ENCODE data around the gene UBL7. TPM values are rescaled to one million over a fixed set of nuclear protein-coding genes. Genes with fewer than 3 reads are reported as not detected.

The UBL7 gene
- total RNA-seq, 1 experiment from 2014 or later: 47.5 TPM

DNA sequence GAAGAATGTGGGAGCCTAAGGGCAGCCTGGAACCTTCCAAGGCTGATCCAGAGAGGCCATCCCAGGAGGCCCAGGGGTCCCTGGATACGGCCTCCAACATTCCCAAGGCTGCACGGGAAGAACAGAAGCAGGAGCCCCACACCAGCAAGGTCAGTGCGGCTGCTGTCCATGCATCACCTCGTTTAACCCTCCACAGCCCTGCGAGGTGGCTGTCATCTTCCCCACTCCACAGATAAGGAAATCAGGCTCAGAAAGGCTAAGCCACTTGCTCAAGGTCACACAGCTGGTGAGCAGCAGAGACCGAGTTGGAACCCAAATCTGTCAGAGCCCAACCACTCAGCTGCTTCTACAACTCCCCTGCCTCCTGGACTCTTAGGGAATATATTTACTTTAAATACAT is 48.8 kb downstream of the UBL7 start:
- Histone ChIP-seq H3K56ac (ENCODE audit: insufficient read length, low read depth, low read length) (no peak overlapping the region), H2BK15ac (ENCODE audit: low read depth, low read length) (no peak overlapping the region), H3K27ac (ENCODE audit: insufficient read length, low read depth, low read length) (no peak overlapping the region), H2AFZ (ENCODE audit: low read length) (no peak overlapping the region), H2BK120ac (ENCODE audit: low read depth, low read length, poor library complexity, severe bottlenecking) (no peak overlapping the region), H4K5ac (ENCODE audit: insufficient read length, low read depth, low read length) (no peak overlapping the region), H3K79me2 (ENCODE audit: insufficient read depth, low read length) (no peaks in the 10 kb centered on the region), H3K4ac (ENCODE audit: low read depth, low read length) (no peak overlapping the region), H3T11ph (ENCODE audit: low read length) (no peak overlapping the region), H2AK5ac (ENCODE audit: insufficient read length, low read length) (no peak overlapping the region), H3K23me2 (ENCODE audit: insufficient read length, low read depth, low read length, poor library complexity, severe bottlenecking) (no peaks in the 10 kb centered on the region), H3K9ac (ENCODE audit: extremely low read depth, insufficient read length, low read length) (no peak overlapping the region), H3K18ac (ENCODE audit: insufficient read length, low read depth, low read length) (no peak overlapping the region), H3K9me3 (ENCODE audit: control insufficient read depth, low read depth, low read length) (no peaks in the 10 kb centered on the region), H3K79me1 (ENCODE audit: insufficient read depth, low read depth, low read length, poor library complexity, severe bottlenecking) (no peaks in the 10 kb centered on the region), H2BK20ac (ENCODE audit: low read depth, low read length, poor library complexity, severe bottlenecking) (no peak overlapping the region), H2BK5ac (ENCODE audit: insufficient read length, low read length) (no peak overlapping the region), H4K20me1 (ENCODE audit: control insufficient read depth, insufficient read depth, insufficient read length) (no peaks in the 10 kb centered on the region), H3K23ac (ENCODE audit: insufficient read length, low read depth, low read length) (no peak overlapping the region), H3K4me2 (ENCODE audit: insufficient read depth, insufficient read length, low read length) (no peak overlapping the region), H4K8ac (replicated peaks; ENCODE audit: insufficient read length, low read depth, low read length) (no peak overlapping the region), H3K4me1 (ENCODE audit: insufficient read depth, low read length) (no peaks in the 10 kb centered on the region), H3K14ac (ENCODE audit: insufficient read depth, low read length) (no peak overlapping the region), H2BK12ac (ENCODE audit: insufficient read length, low read depth, low read length) (no peak overlapping the region), H4K91ac (ENCODE audit: insufficient read length, low read depth, low read length) (no peak overlapping the region), H3K27me3 (ENCODE audit: insufficient read depth, low read length) (no peaks in the 10 kb centered on the region)
- DNase-seq: no peak
- H3K4me3 Mint-ChIP-seq: no peak overlapping the region
- no CpG with 5 or more reads among the region's 6 CpGs for WGBS (ENCODE audit: extremely low coverage, insufficient read length, low lambda C conversion rate)
- H3K27me3 Mint-ChIP-seq (ENCODE audit: low read depth): no peaks in the 10 kb centered on the region
- peak overlapping the region in 1 of 3 experiments; percentile 47; a peak in 1 of 7 replicates for H3K27ac Mint-ChIP-seq
- no peaks in the 10 kb centered on the region for H3K9me3 Mint-ChIP-seq
- peaks cover 4 to 12% of the 10 kb centered on the region in 2 experiments for H3K4me1 Mint-ChIP-seq
- TF ChIP-seq, protein P1, sequence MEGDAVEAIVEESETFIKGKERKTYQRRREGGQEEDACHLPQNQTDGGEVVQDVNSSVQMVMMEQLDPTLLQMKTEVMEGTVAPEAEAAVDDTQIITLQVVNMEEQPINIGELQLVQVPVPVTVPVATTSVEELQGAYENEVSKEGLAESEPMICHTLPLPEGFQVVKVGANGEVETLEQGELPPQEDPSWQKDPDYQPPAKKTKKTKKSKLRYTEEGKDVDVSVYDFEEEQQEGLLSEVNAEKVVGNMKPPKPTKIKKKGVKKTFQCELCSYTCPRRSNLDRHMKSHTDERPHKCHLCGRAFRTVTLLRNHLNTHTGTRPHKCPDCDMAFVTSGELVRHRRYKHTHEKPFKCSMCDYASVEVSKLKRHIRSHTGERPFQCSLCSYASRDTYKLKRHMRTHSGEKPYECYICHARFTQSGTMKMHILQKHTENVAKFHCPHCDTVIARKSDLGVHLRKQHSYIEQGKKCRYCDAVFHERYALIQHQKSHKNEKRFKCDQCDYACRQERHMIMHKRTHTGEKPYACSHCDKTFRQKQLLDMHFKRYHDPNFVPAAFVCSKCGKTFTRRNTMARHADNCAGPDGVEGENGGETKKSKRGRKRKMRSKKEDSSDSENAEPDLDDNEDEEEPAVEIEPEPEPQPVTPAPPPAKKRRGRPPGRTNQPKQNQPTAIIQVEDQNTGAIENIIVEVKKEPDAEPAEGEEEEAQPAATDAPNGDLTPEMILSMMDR (conservative IDR thresholded peaks at IDR 0.05): no peak
- H3K36me3 Mint-ChIP-seq (ENCODE audit: insufficient read depth in 1 of 3, low read depth in 3 of 3): peaks cover 11 to 16% (median 13%) of the 10 kb centered on the region in 3 experiments

Data from H9 (cell line).